ENCODE measurements around the gene TNFRSF9. TPM values are rescaled to one million over a fixed set of nuclear protein-coding genes. Genes with fewer than 3 reads are reported as not detected.
A peak's percentile ranks its signal among the peaks of the same experiment; 100 is the strongest.
"Not testable (repeated sequence)": the region's sequence is repeated elsewhere in the genome, so short reads cannot be mapped to it uniquely, and the experiment has no call there.

Gene TNFRSF9
- total RNA-seq, 1 experiment from 2014 or later, result not detected

- H3K9me3 Mint-ChIP-seq, result no peaks in the 10 kb centered on the region
- no peak overlapping the region for H3K27ac Mint-ChIP-seq
- ATAC-seq (no peak), DNase-seq (ENCODE audit: low spot score) (no peak)
- no peak overlapping the region for H3K4me3 Mint-ChIP-seq
- peaks cover 11% of the 10 kb centered on the region; the same call in 1 of the 2 replicates for H3K4me1 Mint-ChIP-seq
- CTCF ChIA-PET, result no interaction called here
- H3K27me3 Mint-ChIP-seq (ENCODE audit: low read depth), result no peaks in the 10 kb centered on the region
- peaks cover 51% of the 10 kb centered on the region for H3K36me3 Mint-ChIP-seq
- POLR2A ChIA-PET, result no interaction called here
- TF ChIP-seq AR (CRISPR knock-in tag; IDR thresholded peaks at IDR 0.05) (no peak), SP1 (CRISPR knock-in tag; conservative IDR thresholded peaks at IDR 0.05) (no peak), CTCF (IDR thresholded peaks at IDR 0.05) (no peak), NFATC4 (CRISPR knock-in tag; IDR thresholded peaks at IDR 0.05) (no peak), USF1 (CRISPR knock-in tag; IDR thresholded peaks at IDR 0.05) (no peak), ZNF671 (CRISPR knock-in tag; IDR thresholded peaks at IDR 0.05) (no peak)
Measured at GRCh38 chr1:7964476-7964875, 23.8 kb upstream of the TNFRSF9 start.

GRCh38 chr1:7963841-7964240 is 23.2 kb upstream of the TNFRSF9 start:
- CTCF ChIA-PET; ATAC-seq; H3K27ac Mint-ChIP-seq; H3K9me3 Mint-ChIP-seq; DNase-seq (ENCODE audit: low spot score); H3K27me3 Mint-ChIP-seq (ENCODE audit: low read depth); POLR2A ChIA-PET: not testable (repeated sequence)
- peak overlapping the region; percentile 100 for H3K4me3 Mint-ChIP-seq
- peaks cover 46% of the 10 kb centered on the region for H3K36me3 Mint-ChIP-seq
- H3K4me1 Mint-ChIP-seq, result peaks cover 11% of the 10 kb centered on the region; the same call in 1 of the 2 replicates

GRCh38 chr1:7963378-7963730 is 22.7 kb upstream of the TNFRSF9 start:
- ATAC-seq; POLR2A ChIA-PET; H3K27me3 Mint-ChIP-seq (ENCODE audit: low read depth); DNase-seq (ENCODE audit: low spot score); H3K27ac Mint-ChIP-seq; H3K9me3 Mint-ChIP-seq: not testable (repeated sequence)
- peaks cover 11% of the 10 kb centered on the region; the same call in 1 of the 2 replicates for H3K4me1 Mint-ChIP-seq
- peaks cover 42% of the 10 kb centered on the region for H3K36me3 Mint-ChIP-seq
- H3K4me3 Mint-ChIP-seq, result peak overlapping the region; percentile 100
- CTCF ChIA-PET, result interaction anchor here (1.5 kb wide), 1 partner anchor 12 kb away, joined by 10 read pairs; no protein-coding TSS in a partner anchor

- peaks cover 11% of the 10 kb centered on the region; the same call in 1 of the 2 replicates for H3K4me1 Mint-ChIP-seq
- ChIA-PET CTCF (interaction anchor here (1.5 kb wide), 1 partner anchor 12 kb away, joined by 10 read pairs; no protein-coding TSS in a partner anchor), POLR2A (interaction anchor here (0.6 kb wide), 1 partner anchor 294 kb away, joined by 3 read pairs; no protein-coding TSS in a partner anchor)
- no peaks in the 10 kb centered on the region for H3K9me3 Mint-ChIP-seq
- ATAC-seq (no peak), DNase-seq (ENCODE audit: low spot score) (no peak)
- H3K36me3 Mint-ChIP-seq, result peaks cover 42% of the 10 kb centered on the region
- no peaks in the 10 kb centered on the region for H3K27me3 Mint-ChIP-seq (ENCODE audit: low read depth)
- no peak overlapping the region for H3K27ac Mint-ChIP-seq
- peak overlapping the region; percentile 100 for H3K4me3 Mint-ChIP-seq
- no peak for TF ChIP-seq ZNF423 (CRISPR knock-in tag; IDR thresholded peaks at IDR 0.05)
- TF ChIP-seq E2F5 (CRISPR knock-in tag; IDR thresholded peaks at IDR 0.05), result no peak
- TF ChIP-seq CREM (CRISPR knock-in tag; IDR thresholded peaks at IDR 0.05), result no peak
- no peak for TF ChIP-seq HMGA2 (CRISPR knock-in tag; IDR thresholded peaks at IDR 0.05)
- TF ChIP-seq CBFB (CRISPR knock-in tag; IDR thresholded peaks at IDR 0.05; ENCODE audit: low read depth), result no peak
- TF ChIP-seq MXD4 (CRISPR knock-in tag; IDR thresholded peaks at IDR 0.05; ENCODE audit: borderline replicate concordance), result no peak
- no peak for TF ChIP-seq ZNF532 (CRISPR knock-in tag; IDR thresholded peaks at IDR 0.05; ENCODE audit: borderline replicate concordance)
- no peak for TF ChIP-seq MLX (CRISPR knock-in tag; IDR thresholded peaks at IDR 0.05)
- TF ChIP-seq ELF4 (CRISPR knock-in tag; IDR thresholded peaks at IDR 0.05; ENCODE audit: low read depth), result no peak
Measured at GRCh38 chr1:7962636-7963377, 22.2 kb upstream of the TNFRSF9 start.
